ENCODE data around the gene RAMP1.

The RAMP1 gene

DNA sequence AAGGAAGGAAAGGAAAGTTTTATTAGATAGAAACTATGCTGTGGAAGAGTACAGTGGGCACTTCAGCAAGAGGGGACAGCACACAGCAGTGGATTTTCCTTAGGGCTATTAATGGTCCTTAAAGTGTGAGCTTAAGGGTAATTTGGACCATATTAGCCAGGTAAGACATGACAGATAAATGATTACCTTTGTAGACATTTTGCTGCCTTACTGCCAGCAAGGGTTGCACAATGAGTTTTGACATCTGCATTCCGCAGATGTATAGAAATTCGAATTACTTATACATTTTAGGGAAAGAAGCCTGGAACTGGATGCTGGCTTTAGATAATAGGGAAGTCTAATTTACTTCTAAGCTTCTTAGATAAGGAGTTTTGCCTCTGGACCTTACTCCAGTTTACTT lies 93.4 kb downstream of the RAMP1 start:
- Histone ChIP-seq H3K4me3 (ENCODE audit: low read depth, low read length) (no peak overlapping the region), H3K27me3 (no peaks in the 10 kb centered on the region), H3K9me3 (no peaks in the 10 kb centered on the region), H3K36me3 (no peaks in the 10 kb centered on the region), H3K4me1 (no peaks in the 10 kb centered on the region)
- DNase-seq = no peak
- TF ChIP-seq, protein P1, sequence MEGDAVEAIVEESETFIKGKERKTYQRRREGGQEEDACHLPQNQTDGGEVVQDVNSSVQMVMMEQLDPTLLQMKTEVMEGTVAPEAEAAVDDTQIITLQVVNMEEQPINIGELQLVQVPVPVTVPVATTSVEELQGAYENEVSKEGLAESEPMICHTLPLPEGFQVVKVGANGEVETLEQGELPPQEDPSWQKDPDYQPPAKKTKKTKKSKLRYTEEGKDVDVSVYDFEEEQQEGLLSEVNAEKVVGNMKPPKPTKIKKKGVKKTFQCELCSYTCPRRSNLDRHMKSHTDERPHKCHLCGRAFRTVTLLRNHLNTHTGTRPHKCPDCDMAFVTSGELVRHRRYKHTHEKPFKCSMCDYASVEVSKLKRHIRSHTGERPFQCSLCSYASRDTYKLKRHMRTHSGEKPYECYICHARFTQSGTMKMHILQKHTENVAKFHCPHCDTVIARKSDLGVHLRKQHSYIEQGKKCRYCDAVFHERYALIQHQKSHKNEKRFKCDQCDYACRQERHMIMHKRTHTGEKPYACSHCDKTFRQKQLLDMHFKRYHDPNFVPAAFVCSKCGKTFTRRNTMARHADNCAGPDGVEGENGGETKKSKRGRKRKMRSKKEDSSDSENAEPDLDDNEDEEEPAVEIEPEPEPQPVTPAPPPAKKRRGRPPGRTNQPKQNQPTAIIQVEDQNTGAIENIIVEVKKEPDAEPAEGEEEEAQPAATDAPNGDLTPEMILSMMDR (IDR thresholded peaks at IDR 0.05; ENCODE audit: low read depth, low read length) = no peak

DNA sequence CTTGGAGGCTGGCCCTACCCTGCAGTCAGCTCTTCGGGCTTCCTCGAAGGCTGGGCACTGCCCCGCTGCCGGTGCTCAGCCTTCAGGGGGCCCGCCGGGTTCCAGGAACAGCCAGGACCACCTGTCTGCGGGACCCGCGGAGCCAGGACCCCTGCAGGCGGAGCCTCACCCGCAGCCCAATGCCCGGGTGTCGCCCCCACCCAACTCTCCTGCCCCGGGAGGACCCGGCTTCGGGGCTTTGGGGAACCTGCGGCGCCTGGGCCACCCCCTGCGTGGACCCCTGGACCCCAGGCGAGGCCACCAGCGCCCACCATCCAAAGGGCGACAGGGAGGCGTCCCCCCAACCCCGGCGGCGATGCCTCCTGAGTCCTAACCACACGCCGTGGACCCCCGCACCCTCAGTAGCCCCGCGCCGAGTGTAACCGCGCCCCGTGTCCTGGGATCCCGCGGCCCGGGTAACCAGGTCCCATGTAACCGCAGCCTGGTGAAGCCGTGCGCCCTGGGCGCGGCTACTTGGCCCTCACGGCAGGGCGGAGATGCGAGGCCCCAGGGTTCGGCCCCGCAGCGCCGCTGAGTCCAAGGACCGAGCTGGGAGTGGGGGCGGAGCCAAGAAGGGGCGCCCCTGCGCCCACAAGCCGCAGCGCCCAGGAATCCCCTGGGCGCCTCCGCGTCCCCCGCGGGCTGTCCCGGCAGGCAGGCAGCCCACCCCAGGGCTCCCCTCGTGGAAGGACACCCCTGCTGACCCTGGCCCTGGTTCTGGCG lies 96.4 kb downstream of the RAMP1 start:
- TF ChIP-seq, protein P1 (IDR thresholded peaks at IDR 0.05; ENCODE audit: low read depth, low read length) = no peak
- Histone ChIP-seq H3K9me3 (no peaks in the 10 kb centered on the region), H3K4me1 (no peaks in the 10 kb centered on the region), H3K4me3 (ENCODE audit: low read depth, low read length) (peak overlapping the region; percentile 23), H3K36me3 (no peaks in the 10 kb centered on the region), H3K27me3 (no peaks in the 10 kb centered on the region)
- no peak for DNase-seq

DNA sequence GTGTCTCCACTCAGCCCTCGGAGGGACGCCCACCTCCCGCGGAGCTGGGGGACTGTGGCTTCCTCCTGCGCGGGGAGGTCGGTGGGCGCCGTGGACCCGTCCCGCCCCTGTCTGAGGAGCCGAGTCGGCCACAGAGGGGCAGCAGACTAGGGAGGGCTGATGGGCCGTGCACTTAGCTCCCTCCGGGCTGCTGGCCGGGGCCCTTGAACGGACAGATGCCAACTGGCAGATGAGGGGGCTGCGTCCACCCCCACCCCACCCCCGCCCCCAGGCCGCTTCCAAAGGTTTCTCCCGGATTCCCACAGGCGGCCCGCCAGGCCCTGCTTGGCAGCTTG lies 96.9 kb downstream of the RAMP1 start:
- Histone ChIP-seq H3K27me3 (no peaks in the 10 kb centered on the region), H3K36me3 (no peaks in the 10 kb centered on the region), H3K4me3 (ENCODE audit: low read depth, low read length) (peak overlapping the region; percentile 23), H3K4me1 (no peaks in the 10 kb centered on the region), H3K9me3 (no peaks in the 10 kb centered on the region)
- TF ChIP-seq, protein P1 (IDR thresholded peaks at IDR 0.05; ENCODE audit: low read depth, low read length) = peak; percentile 5; the same call in 1 of the 2 replicates
- DNase-seq = no peak

DNA sequence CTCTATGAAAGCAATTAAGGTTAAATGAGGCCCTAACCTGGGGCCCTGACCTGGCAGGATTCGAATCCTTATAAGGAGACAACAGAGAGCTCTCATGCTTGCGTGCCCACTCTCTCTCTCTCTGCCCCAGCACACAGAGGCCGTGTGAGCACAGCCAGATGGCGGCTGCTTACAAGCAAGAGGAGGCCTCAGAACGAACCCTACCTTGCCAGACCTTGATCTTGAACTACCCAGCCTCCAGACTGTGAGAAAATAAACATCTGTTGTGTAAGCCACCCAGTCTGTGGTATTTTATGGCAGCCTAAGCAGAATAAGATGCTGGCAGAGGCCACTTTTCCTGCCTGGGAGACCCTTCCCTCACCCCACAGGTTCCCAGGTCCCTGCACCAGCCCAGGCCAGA lies 102.2 kb downstream of the RAMP1 start:
- no peaks in the 10 kb centered on the region for H3K9me3 ChIP-seq
- H3K36me3 ChIP-seq = no peaks in the 10 kb centered on the region
- H3K27me3 ChIP-seq = no peaks in the 10 kb centered on the region
- no peak overlapping the region for H3K4me3 ChIP-seq (ENCODE audit: low read depth, low read length)
- TF ChIP-seq, protein P1 (IDR thresholded peaks at IDR 0.05; ENCODE audit: low read depth, low read length) = no peak
- H3K4me1 ChIP-seq = no peaks in the 10 kb centered on the region
- no peak for DNase-seq
